DMS 273 (cell line): ENCODE results near the gene MICB.
A peak's percentile ranks its signal among the peaks of the same experiment; 100 is the strongest.
"Not testable (repeated sequence)": the region's sequence is repeated elsewhere in the genome, so short reads cannot be mapped to it uniquely, and the experiment has no call there.

ENCODE experiments used
- DNase-seq: peaks from one replicate; lab custom pipeline; 2025; ENCODE audit not compliant: unreplicated experiment; lab: John Stamatoyannopoulos, UW

Gene MICB

DNA sequence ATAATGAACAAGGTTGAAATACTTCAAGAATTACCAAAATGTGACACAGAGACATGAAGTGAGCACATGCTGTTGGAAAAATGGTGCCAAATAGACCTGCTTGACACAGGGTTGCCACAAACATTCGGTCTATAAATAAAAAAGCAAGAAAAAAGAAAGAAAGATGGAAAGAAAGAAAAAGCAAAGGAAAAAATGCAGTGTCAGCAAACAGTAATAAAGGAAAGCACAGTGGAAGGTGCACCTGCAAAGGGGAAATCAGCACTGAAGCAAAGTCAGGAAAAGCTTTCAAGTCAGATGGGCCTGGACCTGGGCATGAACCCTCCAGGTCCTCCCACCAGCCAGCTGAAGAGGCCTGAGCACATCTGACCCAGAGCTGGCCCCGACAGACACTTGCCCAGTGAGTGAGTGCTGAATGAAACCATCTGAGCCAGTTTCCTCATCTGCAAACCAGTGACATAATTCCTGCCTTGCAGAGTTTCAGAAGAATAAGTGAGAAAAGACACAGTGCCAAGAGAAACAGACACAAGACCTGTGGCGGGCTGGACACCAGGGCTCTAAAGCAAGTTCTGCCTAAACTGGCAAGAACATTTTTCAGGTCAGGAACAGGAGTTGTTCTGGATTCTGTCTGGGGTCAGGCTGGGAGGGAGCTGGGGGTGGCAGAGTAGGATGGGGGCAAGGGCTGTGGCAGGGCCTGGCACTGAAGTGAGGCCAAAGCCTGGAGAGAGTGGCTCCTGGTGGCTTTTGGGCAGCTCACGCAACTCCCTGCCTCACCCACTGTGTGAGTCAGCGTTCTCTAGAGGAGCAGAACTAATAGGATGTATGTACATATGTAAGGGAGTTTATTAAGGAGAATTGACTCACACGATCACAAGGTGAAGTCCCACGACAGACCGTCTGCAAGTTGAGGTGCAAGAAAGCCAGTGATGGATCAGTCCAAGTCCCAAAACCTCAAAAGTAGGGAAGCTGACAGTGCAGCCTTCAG, 23.9 kb upstream of the MICB start:
- DNase-seq, result no peak

DNA sequence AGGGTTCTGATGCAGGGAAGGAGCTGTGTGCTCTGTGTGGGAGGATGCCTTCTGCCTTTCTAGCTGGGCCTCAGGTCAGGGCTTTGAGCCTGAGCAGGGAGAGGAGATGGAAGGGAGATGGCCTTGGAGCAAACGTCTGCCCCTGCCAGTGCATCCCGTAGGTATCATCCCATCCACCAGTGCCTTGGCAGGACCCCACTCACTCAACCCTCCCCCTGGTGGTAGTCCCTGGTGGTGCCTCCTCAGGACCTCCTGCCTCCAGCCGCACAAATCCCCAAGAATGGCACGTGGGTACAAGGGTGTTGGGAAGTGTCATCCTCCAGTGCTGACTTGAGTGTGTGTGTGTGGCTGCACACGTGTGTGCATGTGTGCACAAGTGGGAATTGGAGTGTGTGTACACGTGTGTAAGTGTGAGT, 23.1 kb upstream of the MICB start:
- DNase-seq, result peak; percentile 35

DNA sequence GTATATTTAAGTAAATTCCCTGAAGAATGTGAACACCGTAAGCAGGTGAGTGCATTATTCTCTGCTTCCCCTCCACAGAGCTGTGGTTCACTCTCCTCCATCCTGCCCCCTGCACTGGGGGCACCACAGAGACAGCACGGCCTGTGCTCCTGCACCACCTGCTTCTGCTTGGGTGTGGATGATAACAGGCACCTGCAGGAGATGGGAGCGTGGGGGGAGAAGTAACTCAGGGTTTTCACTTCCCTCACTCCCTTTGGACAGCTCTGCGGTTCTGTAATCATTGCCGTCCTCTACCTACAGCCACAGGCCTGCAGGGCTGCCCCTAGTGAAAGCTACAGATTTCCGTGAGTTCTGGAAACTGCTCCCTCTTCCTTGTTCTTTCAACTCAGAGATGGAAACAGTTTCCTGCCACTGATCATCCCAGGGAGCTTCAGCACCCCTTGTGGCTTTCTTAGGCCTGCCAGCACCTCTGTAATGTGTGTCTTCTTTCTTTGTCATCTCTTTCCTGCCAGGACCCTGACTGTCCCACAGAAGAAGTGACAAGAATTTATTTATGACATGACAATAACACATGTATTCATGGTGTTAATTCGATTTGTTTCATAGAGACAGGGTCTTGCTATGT, 21.3 kb upstream of the MICB start:
- DNase-seq, result no peak

DNA sequence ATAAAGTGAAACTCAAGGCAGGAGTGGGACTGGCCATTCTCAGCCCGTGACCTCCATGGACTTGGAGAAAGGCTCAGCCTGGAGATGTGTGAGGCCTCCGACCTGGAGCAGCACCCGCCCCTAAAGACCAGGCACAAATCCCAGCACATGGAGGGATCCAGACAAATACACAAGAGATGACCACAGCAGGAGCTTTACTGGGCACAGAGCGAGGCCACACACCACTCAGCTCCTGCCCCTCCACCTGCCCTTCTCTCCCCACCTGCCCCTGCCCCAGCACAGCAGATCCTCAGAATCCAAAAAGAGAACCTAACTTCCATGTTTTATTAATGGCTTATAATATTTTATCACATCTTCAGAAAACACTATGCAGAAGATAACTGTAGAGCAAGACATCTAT, 20.4 kb upstream of the MICB start:
- DNase-seq, result no peak

DNA sequence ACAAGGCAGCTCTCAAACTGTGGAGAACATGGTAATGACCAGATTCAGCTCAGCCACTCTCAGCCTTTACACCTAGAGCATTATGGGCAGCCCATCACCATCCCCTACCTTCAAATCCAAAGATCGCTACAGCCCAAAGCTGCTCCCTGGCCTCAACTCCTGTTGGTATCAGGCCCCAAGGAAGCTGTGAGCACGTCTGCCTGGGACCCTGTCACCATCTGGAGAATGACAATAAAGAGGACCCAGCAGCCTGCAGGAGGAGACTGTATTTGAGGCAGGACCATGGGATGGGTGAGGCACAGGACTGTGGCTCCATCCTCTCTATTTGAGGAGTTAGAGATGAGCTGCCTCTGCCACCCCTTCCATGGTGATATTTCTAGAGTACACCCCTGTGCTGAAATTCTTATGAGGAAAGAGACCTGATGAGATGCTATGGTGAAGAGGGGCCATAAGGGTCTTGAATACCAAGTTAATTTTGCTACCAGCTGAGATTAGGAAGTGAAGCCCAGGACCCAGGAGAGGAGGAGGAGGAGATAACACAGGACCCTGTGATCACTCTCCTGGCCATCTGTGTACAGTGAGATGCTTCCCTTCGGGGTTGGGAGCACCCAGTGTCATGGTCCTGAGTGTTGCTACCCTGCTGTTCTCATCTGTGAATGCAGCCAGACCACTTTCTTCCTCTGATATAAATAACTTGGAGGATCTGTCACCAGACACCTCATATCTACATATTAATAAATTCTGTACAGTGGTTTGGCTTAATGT, 19.6 kb upstream of the MICB start:
- no peak for DNase-seq

DNA sequence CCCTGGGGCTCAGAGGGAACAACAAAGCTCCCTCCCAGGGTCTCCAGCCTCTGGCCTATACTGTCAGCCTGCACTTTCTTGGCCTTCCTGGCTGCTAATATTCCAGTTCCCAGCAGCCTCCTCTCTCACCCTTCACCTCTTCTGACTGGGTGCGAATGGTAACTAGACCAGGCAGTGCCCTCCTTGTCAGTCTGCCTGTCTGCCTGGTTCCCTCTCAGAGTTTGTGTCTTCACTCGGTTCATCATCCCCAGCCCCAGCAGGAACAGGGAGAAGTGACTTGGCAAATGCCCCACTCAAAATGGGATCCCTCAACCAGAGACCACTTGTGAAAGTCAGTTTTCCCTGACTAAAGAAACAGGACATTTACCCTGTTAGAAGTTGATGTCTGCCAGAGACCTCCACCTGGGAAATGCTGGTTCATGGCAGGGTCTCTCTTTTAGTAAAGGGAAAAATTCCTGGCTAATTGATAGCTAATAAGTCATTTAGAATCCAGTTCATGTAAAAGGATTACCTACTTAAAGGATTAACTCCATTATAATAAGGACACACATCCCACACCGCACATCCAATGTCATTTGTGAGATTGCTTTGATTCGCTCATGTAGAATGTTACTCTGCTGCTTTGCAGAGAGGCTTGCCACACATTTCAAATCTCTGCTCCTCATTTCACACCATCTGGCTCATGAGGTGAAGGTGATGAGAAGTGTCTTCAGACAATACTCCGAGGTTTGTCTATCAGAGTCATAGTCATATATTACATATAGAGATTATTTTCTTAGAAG, 18.6 kb upstream of the MICB start:
- no peak for DNase-seq

DNA sequence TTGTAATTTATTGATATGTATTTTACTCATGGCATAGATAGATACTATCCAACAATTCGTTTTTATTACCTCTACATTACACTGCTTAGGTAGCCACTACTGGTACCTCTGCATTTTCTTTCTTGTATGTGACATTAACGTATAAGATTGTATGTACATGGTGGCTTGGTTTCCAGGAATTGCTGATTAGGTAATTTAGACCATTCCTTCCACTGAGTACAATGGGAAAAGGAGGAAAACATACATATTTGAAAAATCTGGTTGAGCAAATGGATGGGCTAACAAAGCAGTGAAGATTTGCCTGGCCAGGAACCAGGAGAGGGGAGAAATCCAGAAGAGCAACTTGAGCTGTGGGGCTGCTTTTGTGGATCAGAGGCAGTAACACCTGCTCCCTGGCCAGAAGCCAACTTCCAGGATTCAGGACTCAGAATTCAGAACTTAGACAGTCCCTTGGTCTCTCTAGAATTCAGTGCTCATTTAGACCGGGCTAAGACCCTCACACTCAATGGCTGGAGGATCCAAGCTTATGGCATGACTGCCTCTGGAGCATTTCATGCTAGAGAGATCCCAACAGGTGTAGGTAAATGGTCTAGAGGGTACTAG, 17.9 kb upstream of the MICB start:
- peak; percentile 78 for DNase-seq

DNA sequence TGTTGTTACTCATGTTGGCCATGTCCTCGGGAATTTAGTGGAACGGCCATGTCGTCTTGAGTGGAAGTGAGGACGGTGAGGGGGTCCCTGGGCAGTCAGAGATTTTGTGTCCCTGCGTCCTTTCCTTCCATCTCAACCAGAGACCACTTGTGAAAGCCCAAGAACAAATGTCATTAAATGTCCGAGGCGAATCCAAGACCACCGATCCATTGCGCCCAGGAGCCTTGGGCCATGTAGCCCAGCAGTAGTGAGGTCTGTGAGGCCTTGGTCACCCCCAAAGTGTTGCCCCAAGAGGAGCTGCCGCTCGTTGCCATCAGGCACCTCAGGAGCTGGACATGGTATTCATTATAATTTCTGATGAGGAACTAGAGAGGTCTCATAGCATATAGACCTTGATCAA, 17.4 kb upstream of the MICB start:
- no peak for DNase-seq

DNA sequence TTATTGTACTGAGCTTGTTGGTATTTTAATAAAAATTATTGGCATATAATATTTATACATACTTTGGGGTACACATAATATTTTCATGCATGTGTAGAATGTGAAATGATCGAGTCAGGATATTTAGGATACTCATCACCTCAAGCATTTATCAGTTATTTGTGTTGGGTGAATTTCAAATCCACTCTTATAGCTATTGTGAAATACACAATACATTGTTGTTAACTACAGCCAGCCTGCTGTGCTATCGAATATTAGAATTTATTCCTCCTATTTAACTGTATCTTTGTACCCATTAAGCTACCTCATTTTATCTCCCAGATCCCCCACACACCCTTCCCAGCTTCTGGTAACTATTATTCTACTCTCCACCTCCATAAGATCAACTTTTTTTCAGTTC, 14.6 kb upstream of the MICB start:
- DNase-seq, result no peak

DNA sequence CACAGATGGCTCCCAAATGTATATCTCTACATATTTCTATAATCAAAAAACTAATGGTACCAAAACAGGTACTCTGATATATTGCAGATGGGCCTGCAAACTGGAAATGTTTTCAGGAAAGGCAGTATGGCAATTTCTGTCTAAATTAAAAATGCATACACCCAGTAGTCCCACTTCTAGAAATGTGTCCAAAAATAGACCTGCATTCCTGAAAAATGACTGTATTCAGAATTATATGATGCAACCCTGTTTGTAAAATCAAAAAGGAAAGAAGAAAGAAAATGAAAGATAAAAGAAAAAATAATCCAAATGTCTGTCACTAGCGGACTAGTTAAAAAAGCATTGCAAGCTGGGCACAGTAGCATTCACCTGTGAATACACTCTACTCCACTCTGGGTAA, 12.9 kb upstream of the MICB start:
- DNase-seq, result no peak

DNA sequence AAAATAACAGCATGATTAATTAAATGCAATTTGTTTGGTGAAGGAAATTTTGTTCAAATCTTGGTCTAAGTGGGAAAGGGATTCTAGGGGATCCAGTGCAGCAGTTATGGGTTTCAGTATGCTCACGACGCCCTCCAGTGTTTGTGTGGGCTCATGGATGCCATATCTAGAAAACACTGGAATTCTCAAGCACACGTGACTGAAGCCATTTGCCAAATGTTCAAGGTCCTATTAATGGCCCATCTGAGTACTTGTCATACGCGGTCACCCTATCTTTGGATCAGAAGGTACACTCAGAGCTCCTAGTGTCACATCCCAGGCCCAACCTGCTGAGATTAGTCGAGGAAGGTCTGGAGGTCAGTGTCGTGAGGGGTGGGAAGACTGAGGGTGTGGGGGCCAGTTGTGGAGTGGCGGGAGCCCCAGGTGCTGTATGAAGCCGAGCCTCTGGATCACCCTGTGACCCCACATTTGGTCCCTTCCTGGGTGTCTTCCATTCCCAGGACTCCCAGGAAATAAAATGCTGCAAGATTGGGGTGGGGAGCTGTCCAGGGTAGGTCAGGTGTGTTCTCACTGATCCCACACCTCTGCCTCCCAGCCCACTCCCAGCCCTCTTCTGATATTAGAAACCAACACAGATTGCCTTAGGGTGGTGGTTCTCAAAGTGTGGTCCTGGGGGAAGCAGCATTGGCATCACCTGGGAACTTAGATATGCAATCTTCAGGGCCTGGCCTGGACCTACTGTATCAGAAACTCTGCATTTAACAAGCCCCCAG, 11.7 kb upstream of the MICB start:
- not testable (repeated sequence) for DNase-seq

DNA sequence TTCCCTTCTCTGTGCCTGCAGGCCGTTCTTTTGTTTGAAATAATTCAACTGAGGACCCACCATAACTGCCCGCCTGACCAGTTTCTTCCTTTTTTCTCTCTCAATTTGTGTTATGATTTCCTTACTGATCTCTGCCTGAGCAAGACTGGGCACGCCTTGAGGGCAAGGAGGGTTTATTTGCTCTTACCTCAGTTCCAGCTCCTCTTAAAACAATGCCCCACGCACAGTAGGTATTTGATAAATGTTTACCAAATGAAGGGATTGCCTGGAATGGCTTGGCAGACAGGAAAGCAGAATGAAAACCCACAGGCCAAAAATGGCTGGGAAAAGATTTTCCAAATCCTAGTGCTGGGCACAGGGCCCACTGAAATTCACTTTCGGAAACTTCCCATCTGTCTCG, 10.3 kb upstream of the MICB start:
- not testable (repeated sequence) for DNase-seq

DNA sequence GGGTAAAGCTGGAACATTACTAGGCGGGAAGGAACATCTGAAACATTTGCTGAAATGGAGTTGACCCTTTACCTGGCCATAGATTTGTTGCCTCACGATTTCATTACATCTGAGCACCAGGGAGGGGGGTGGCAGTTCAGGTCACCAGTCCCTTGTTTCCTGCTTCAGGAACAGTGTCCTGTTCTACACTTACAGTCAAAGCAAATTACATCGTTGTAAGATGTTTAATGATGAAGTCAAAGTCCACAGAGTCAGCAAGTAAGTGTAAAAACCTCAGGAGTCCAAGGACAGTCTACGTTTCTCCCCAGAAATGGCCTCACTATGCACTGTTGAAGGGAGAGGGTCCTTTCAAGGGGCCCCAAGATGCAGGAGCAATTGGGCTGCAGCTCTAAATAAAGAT, 8.9 kb upstream of the MICB start:
- no peak for DNase-seq

DNA sequence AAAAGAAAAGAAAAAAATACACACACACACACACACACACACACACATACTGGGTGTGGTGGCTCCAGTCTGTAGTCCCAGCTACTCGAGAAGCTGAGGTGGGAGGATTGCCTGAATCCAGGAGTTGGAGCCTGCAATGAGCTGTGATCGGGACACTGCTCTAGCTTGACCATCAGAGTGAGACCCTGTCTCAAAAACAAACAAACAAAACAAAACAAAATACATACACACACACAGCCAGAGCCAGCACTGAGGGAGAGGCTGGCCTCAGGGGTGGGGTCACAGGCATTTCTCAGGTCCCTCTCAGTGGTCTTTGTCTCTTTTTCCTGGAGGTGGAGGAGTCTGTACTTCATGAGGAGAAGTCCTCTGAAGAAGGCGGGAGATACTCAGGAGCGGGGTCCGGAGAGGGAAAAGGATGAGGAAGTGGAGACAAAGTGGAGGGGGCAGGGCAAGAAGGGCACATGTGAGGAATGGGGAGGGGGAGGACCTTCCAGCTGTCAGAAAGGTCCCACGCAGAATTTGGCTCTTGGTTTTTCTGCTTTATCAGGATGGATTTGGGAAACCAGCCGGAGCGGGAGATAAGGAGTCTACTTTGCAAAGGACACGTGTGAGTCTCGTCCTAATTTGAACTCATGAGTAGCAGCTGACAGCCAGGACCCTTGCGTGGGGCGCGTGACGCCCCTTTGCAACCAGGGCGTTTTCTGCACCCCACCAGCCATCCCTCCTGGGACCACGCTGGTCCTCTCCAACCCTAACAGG, 7.7 kb upstream of the MICB start:
- DNase-seq, result no peak

DNA sequence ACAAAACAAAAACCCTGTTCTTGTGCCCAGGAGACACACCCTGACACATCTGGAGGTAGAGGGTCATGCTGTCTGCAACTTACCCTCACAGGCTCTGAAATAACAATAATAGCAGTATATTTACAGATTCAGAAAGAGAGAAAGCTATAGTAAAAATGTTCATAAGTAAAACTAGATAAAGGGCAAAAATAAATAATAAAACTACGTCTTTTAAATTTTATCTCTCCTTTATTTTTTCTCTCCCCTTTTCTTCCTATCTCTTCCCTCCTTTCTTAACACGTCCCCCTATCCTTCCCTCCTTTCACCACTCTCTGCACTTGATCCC, 4.4 kb upstream of the MICB start:
- not testable (repeated sequence) for DNase-seq

DNA sequence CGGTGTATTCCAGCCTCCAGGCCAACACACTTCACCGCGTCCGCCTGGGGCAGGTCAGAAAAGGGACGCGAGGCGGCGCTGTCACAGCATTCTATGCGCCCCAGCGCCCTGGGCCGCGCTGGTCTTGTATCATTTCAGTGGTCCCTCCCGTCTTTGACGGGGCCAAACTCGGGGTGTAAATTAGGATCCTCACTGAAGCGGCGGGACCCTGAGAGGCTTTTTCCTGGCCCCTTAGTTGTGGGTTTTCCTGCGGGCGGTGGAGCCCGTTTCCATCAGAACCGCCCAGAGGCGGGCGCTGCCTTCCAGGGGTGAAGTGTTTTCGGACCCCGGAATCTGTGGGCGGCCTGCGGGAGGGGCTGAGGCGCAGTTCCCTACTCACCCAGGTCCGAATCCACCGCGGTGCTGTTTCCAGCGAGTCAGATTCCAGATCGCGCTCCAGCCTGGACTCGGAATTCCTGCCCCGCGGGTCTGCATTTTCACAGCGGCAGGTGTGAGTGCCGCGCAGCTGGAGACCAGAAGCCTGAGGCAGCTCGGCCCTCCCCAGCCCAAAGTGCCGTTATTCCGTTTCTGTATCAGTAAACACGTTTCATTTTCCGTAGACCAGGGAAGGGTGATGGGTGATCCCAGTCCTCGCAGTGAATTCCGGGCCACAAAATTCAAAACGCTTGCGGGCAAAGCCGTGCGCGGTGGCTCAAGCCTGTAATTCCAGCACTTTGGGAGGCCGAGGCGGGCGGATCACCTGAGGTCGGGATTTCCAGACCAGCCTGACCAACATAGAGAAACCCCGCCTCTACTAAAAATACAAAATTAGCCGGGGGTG, 3.9 kb upstream of the MICB start:
- DNase-seq, result peak; percentile 91

DNA sequence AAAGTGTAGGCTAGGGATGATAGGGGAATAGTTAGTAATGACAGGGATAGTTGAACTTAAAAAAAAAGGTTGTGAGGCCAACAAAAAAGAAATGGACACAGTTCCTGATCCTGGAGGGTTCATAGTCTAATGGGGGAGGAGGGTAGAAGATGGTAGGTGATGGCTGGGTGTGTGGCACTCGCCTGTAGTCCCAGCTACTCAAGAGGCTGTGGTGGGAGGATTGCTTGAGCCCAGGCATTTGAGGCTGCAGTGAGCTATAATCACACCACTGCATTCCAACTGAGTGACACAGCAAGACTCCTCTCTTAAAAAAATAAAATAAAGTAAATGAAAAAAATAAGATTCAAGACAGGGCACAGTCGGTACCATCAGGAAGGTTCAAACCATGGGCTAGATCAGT, 2.4 kb upstream of the MICB start:
- no peak for DNase-seq

DNA sequence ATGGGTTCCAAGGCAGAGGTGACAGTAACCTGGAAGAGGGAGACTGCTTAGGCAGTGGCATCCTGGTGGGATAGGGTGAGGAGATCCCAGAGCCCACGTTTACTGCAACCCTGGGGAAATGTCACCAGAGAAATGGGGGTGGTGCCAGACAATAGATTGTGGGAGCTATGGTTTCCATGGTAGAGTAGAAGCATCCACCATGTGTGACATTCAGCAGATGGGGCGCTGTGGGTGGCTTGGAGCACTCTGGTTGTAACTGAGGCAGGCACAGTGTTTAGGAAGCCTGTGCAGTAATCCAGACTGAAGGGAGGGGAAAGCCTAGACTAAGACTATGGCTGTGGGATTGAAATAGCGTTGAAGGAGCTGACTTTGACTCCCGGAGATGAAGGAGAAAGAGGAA, 1.1 kb upstream of the MICB start:
- DNase-seq, result peak; percentile 26
